IPS-18a (cell line): Measurements from ENCODE around the gene LIX1L.

Experiments used
- H3K27ac ChIP-seq: one replicate; pipeline ENCODE4 v1.5.1; 2013; ENCODE audit warnings: low read length
- H3K27me3 ChIP-seq: one replicate; pipeline ENCODE4 v1.6.1; 2013; ENCODE audit warnings: mild to moderate bottlenecking, low read length; ENCODE audit not compliant: control insufficient read depth, insufficient read depth
- H3K36me3 ChIP-seq: one replicate; pipeline ENCODE4 v1.6.1; 2013; ENCODE audit warnings: low read depth, low read length; ENCODE audit not compliant: control insufficient read depth
- H3K4me1 ChIP-seq: one replicate; pipeline ENCODE4 v1.6.1; 2013; ENCODE audit warnings: low read depth, low read length; ENCODE audit not compliant: control insufficient read depth
- H3K4me3 ChIP-seq: one replicate; pipeline ENCODE4 v1.5.1; 2013; ENCODE audit warnings: low read length
- H3K9ac ChIP-seq: one replicate; pipeline ENCODE4 v1.6.1; 2013; ENCODE audit warnings: mild to moderate bottlenecking, low read length, moderate library complexity
- H3K9me3 ChIP-seq: one replicate; pipeline ENCODE4 v1.6.1; 2013; ENCODE audit warnings: low read depth, low read length; ENCODE audit not compliant: control insufficient read depth

The LIX1L gene

GRCh38 chr1:145983960-145984830, 26.4 kb upstream of the LIX1L start:
- Histone ChIP-seq H3K27me3 (no peaks in the 10 kb centered on the region), H3K9ac (no peak overlapping the region), H3K27ac (no peak overlapping the region), H3K4me1 (peaks cover 8% of the 10 kb centered on the region), H3K9me3 (no peaks in the 10 kb centered on the region), H3K4me3 (no peak overlapping the region), H3K36me3 (no peaks in the 10 kb centered on the region)

GRCh38 chr1:145983206-145983675, 25.4 kb upstream of the LIX1L start:
- no peak overlapping the region for H3K27ac ChIP-seq
- no peaks in the 10 kb centered on the region for H3K36me3 ChIP-seq
- no peaks in the 10 kb centered on the region for H3K27me3 ChIP-seq
- peaks cover 18% of the 10 kb centered on the region for H3K4me1 ChIP-seq
- H3K4me3 ChIP-seq = no peak overlapping the region
- no peaks in the 10 kb centered on the region for H3K9me3 ChIP-seq
- no peak overlapping the region for H3K9ac ChIP-seq

GRCh38 chr1:145982010-145982723, 24.4 kb upstream of the LIX1L start:
- Histone ChIP-seq H3K4me3 (no peak overlapping the region), H3K4me1 (peaks cover 26% of the 10 kb centered on the region), H3K9ac (no peak overlapping the region), H3K9me3 (no peaks in the 10 kb centered on the region), H3K36me3 (no peaks in the 10 kb centered on the region), H3K27me3 (no peaks in the 10 kb centered on the region), H3K27ac (no peak overlapping the region)

- no peak overlapping the region for H3K4me3 ChIP-seq
Measured at GRCh38 chr1:145980457-145980994, 22.7 kb upstream of the LIX1L start.

GRCh38 chr1:145979746-145980456, 22.1 kb upstream of the LIX1L start:
- no peaks in the 10 kb centered on the region for H3K27me3 ChIP-seq
- no peaks in the 10 kb centered on the region for H3K9me3 ChIP-seq
- H3K36me3 ChIP-seq = no peaks in the 10 kb centered on the region
- no peak overlapping the region for H3K4me3 ChIP-seq
- H3K4me1 ChIP-seq = peaks cover 23% of the 10 kb centered on the region
- peak overlapping the region; percentile 12 for H3K27ac ChIP-seq
- H3K9ac ChIP-seq = no peak overlapping the region

More at GRCh38 chr1:145980457-145980994, 22.7 kb upstream of the LIX1L start:
- no peak overlapping the region for H3K9ac ChIP-seq
- peaks cover 29% of the 10 kb centered on the region for H3K4me1 ChIP-seq
- H3K27ac ChIP-seq = no peak overlapping the region
- no peaks in the 10 kb centered on the region for H3K9me3 ChIP-seq
- H3K36me3 ChIP-seq = no peaks in the 10 kb centered on the region
- H3K27me3 ChIP-seq = no peaks in the 10 kb centered on the region

GRCh38 chr1:145978854-145979745, 21.3 kb upstream of the LIX1L start:
- Histone ChIP-seq H3K4me3 (peak overlapping the region; percentile 53), H3K27ac (peak overlapping the region; percentile 91)

GRCh38 chr1:145978471-145978853, 20.6 kb upstream of the LIX1L start:
- H3K27ac ChIP-seq = peak overlapping the region; percentile 91
- H3K9ac ChIP-seq = peak overlapping the region; percentile 67
- no peaks in the 10 kb centered on the region for H3K9me3 ChIP-seq
- no peaks in the 10 kb centered on the region for H3K27me3 ChIP-seq
- H3K4me1 ChIP-seq = peaks cover 21% of the 10 kb centered on the region
- H3K4me3 ChIP-seq = peak overlapping the region; percentile 53
- H3K36me3 ChIP-seq = no peaks in the 10 kb centered on the region

More at GRCh38 chr1:145978854-145979745, 21.3 kb upstream of the LIX1L start:
- Histone ChIP-seq H3K9me3 (no peaks in the 10 kb centered on the region), H3K36me3 (no peaks in the 10 kb centered on the region), H3K4me1 (peaks cover 21% of the 10 kb centered on the region), H3K27me3 (no peaks in the 10 kb centered on the region), H3K9ac (peak overlapping the region; percentile 67)

- Histone ChIP-seq H3K27ac (no peak overlapping the region), H3K9ac (peak overlapping the region; percentile 67), H3K4me1 (peaks cover 21% of the 10 kb centered on the region), H3K9me3 (no peaks in the 10 kb centered on the region), H3K4me3 (peak overlapping the region; percentile 53), H3K36me3 (no peaks in the 10 kb centered on the region), H3K27me3 (no peaks in the 10 kb centered on the region)
Measured at GRCh38 chr1:145977486-145978470, 20.0 kb upstream of the LIX1L start.

GRCh38 chr1:145977016-145977415, 19.2 kb upstream of the LIX1L start:
- Histone ChIP-seq H3K9ac (no peak overlapping the region), H3K36me3 (no peaks in the 10 kb centered on the region), H3K4me3 (no peak overlapping the region), H3K4me1 (peaks cover 21% of the 10 kb centered on the region), H3K27me3 (no peaks in the 10 kb centered on the region), H3K27ac (no peak overlapping the region), H3K9me3 (no peaks in the 10 kb centered on the region)

- Histone ChIP-seq H3K27ac (no peak overlapping the region), H3K9ac (no peak overlapping the region), H3K4me1 (peaks cover 21% of the 10 kb centered on the region), H3K27me3 (no peaks in the 10 kb centered on the region), H3K36me3 (no peaks in the 10 kb centered on the region), H3K9me3 (no peaks in the 10 kb centered on the region), H3K4me3 (no peak overlapping the region)
Measured at GRCh38 chr1:145975216-145975615, 17.4 kb upstream of the LIX1L start.
